HepG2 (cell line): Measurements from ENCODE around the gene C1orf115. TPM values are rescaled to one million over a fixed set of nuclear protein-coding genes. Genes with fewer than 3 reads are reported as not detected.

Experiments
- ARNT ChIP-seq: fragments of 450-650 bp; IDR thresholded peaks from 2 replicates; pipeline ENCODE4 v1.6.1; 2017
- CHCHD3 ChIP-seq: sonication (generic); formaldehyde crosslinking; IDR thresholded peaks from 2 replicates; pipeline ENCODE4 v1.8.0; 2022; ENCODE audit warnings: mild to moderate bottlenecking, missing genetic modification reagents, moderate library complexity
- HHEX ChIP-seq: IDR thresholded peaks from 2 replicates; pipeline ENCODE4 v1.6.1; 2016; ENCODE audit warnings: control low read depth
- KLF15 ChIP-seq: sonication (generic); formaldehyde crosslinking; IDR thresholded peaks from 2 replicates; pipeline ENCODE4 v1.8.1; 2023; ENCODE audit warnings: borderline replicate concordance, mild to moderate bottlenecking, inconsistent platforms, missing genetic modification reagents, mixed read lengths
- MIER3 ChIP-seq: IDR thresholded peaks from 2 replicates; pipeline ENCODE4 v1.6.1; 2016; ENCODE audit warnings: missing compliant biosample characterization, borderline replicate concordance
- NFIC ChIP-seq: IDR thresholded peaks from 2 replicates; pipeline ENCODE4 v1.6.1; 2012; ENCODE audit warnings: mild to moderate bottlenecking, low read length, inconsistent platforms
- SALL1 ChIP-seq: sonication (generic); formaldehyde crosslinking; IDR thresholded peaks from 2 replicates; pipeline ENCODE4 v1.8.0; 2022; ENCODE audit warnings: mild to moderate bottlenecking, missing genetic modification reagents
- SP140L ChIP-seq: sonication (generic); formaldehyde crosslinking; IDR thresholded peaks from 2 replicates; pipeline ENCODE4 v1.4.0; 2020; ENCODE audit warnings: missing genetic modification reagents, borderline replicate concordance
- TAF1 ChIP-seq: sonication (generic); formaldehyde crosslinking; IDR thresholded peaks from 2 replicates; pipeline ENCODE4 v1.4.0; 2020; ENCODE audit warnings: missing genetic modification reagents
- TOE1 ChIP-seq: sonication (generic); formaldehyde crosslinking; IDR thresholded peaks from 2 replicates; pipeline ENCODE4 v1.4.0; 2020; ENCODE audit warnings: mild to moderate bottlenecking, missing genetic modification reagents
- ZNF260 ChIP-seq: sonication (generic); formaldehyde crosslinking; IDR thresholded peaks from 2 replicates; pipeline ENCODE4 v1.4.0; 2020; ENCODE audit warnings: missing genetic modification reagents, low read depth, mild to moderate bottlenecking, borderline replicate concordance
- ZNF549 ChIP-seq: sonication (generic); formaldehyde crosslinking; IDR thresholded peaks from 2 replicates; pipeline ENCODE4 v1.5.0; 2020; ENCODE audit warnings: missing genetic modification reagents
- ZSCAN12 ChIP-seq: sonication (generic); formaldehyde crosslinking; IDR thresholded peaks from 2 replicates; pipeline ENCODE4 v1.9.0; 2021; ENCODE audit warnings: mild to moderate bottlenecking, missing genetic modification reagents
- ZSCAN25 ChIP-seq: sonication (generic); formaldehyde crosslinking; IDR thresholded peaks from 2 replicates; pipeline ENCODE4 v1.8.0; 2022; ENCODE audit warnings: mild to moderate bottlenecking, missing genetic modification reagents
- polyA plus RNA-seq, 8 experiments: library from polyadenylated mRNA; depleted of rRNA in 3 of 8; stranded (reverse) in 7 of 8; unstranded in 1 of 8; fragments of >200 nt; fragmentation: Illumina TruSeq in 4 of 8; extraction: Trizol in 4 of 8; gene quantifications; 2 replicates each; pipeline versions ENCODE4 v1.2.1 to v1.2.3, GENCODE V29; 2011 to 2016; ENCODE audit warnings: low read depth in 4 of 8, missing spikeins in 1 of 8, mixed read lengths in 1 of 8; ENCODE audit not compliant: insufficient read depth in 1 of 8
- total RNA-seq, 5 experiments: library from RNA; depleted of rRNA; stranded (reverse); fragments of >200 nt; fragmentation: Illumina TruSeq; extraction: Trizol; gene quantifications; 2 replicates each; pipeline ENCODE4 v1.2.3, GENCODE V29; 2016; ENCODE audit warnings: low read depth in 1 of 5
- TF ChIP-seq, protein P1 (sequence below), 2 experiments: fragments of 450-650 bp in 1 of 2; sonication (generic) in 1 of 2; formaldehyde crosslinking in 1 of 2; IDR thresholded peaks; 2 replicates each; pipeline versions ENCODE4 v1.6.1 to v1.8.0; 2016 to 2022; ENCODE audit warnings: antibody characterized with exemption in 1 of 2, mild to moderate bottlenecking in 1 of 2, missing genetic modification reagents in 1 of 2
- TF ChIP-seq, protein P2 (sequence below): sonication (generic); formaldehyde crosslinking; IDR thresholded peaks from 2 replicates; pipeline ENCODE4 v1.4.0; 2020; ENCODE audit warnings: mild to moderate bottlenecking, missing genetic modification reagents, borderline replicate concordance
- TF ChIP-seq, protein P3 (sequence below): sonication (generic); formaldehyde crosslinking; IDR thresholded peaks from 2 replicates; pipeline ENCODE4 v1.5.0; 2020; ENCODE audit warnings: mild to moderate bottlenecking, missing genetic modification reagents, borderline replicate concordance

Gene C1orf115
- total and polyA plus RNA-seq, 2 of the 13 experiments (the other 11 are each of a cell fraction or from before 2014, with no cell fraction given), result 25.2 to 85.9 TPM

DNA sequence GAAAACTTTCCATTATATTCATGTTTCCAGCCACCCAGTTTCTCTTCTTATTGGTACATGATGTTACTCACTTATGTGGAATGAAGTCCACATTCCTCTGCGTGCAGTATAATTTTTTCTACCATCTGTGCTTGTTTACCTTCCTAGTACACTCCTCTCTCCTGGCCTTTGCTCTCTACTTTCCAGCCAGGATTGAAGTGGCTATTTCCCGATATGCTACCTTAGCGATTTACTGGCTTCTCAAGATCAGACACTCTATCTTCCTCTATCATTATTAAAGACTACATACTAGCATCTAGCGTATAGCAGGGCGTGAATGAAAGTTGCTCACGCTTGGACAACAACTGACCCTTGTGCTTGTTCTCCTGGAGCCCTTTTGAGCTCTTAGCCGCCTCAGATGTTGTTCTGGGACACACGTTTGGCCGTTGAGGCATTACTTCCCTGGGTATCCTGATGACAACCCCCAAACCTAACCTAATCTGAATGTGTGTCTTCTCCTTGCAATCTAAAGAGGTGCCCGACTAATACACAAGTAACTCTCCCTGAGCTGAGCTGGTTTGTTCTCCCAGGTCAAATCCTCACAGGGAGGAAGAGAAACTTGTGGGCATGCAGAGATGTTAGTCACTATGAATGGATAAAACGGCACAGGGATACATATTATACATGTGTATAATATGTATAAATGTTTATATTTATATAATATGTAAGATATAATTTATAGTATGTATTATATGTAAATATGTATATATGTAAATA lies 44.6 kb downstream of the C1orf115 start (continued):
- TF ChIP-seq, protein P1, sequence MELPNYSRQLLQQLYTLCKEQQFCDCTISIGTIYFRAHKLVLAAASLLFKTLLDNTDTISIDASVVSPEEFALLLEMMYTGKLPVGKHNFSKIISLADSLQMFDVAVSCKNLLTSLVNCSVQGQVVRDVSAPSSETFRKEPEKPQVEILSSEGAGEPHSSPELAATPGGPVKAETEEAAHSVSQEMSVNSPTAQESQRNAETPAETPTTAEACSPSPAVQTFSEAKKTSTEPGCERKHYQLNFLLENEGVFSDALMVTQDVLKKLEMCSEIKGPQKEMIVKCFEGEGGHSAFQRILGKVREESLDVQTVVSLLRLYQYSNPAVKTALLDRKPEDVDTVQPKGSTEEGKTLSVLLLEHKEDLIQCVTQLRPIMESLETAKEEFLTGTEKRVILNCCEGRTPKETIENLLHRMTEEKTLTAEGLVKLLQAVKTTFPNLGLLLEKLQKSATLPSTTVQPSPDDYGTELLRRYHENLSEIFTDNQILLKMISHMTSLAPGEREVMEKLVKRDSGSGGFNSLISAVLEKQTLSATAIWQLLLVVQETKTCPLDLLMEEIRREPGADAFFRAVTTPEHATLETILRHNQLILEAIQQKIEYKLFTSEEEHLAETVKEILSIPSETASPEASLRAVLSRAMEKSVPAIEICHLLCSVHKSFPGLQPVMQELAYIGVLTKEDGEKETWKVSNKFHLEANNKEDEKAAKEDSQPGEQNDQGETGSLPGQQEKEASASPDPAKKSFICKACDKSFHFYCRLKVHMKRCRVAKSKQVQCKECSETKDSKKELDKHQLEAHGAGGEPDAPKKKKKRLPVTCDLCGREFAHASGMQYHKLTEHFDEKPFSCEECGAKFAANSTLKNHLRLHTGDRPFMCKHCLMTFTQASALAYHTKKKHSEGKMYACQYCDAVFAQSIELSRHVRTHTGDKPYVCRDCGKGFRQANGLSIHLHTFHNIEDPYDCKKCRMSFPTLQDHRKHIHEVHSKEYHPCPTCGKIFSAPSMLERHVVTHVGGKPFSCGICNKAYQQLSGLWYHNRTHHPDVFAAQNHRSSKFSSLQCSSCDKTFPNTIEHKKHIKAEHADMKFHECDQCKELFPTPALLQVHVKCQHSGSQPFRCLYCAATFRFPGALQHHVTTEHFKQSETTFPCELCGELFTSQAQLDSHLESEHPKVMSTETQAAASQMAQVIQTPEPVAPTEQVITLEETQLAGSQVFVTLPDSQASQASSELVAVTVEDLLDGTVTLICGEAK (IDR thresholded peaks at IDR 0.05), result no peak
- TF ChIP-seq, protein P1 (CRISPR knock-in tag; IDR thresholded peaks at IDR 0.05), result no peak
- no peak for TF ChIP-seq ZSCAN25 (CRISPR knock-in tag)
- TF ChIP-seq, protein P2, sequence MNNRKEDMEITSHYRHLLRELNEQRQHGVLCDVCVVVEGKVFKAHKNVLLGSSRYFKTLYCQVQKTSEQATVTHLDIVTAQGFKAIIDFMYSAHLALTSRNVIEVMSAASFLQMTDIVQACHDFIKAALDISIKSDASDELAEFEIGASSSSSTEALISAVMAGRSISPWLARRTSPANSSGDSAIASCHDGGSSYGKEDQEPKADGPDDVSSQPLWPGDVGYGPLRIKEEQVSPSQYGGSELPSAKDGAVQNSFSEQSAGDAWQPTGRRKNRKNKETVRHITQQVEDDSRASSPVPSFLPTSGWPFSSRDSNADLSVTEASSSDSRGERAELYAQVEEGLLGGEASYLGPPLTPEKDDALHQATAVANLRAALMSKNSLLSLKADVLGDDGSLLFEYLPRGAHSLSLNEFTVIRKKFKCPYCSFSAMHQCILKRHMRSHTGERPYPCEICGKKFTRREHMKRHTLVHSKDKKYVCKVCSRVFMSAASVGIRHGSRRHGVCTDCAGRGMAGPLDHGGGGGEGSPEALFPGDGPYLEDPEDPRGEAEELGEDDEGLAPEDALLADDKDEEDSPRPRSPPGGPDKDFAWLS (CRISPR knock-in tag), result no peak
- TF ChIP-seq CHCHD3 (CRISPR knock-in tag), result no peak
- no peak for TF ChIP-seq ZNF260 (CRISPR knock-in tag)
- TF ChIP-seq MIER3 (CRISPR knock-in tag), result 0 out of 2 replicates have a peak, but pooled peaks have one; percentile 23
- TF ChIP-seq ARNT, result no peak
- 0 out of 2 replicates have a peak, but pooled peaks have one; percentile 58 for TF ChIP-seq SP140L (CRISPR knock-in tag)
- TF ChIP-seq ZNF549 (CRISPR knock-in tag), result no peak
- TF ChIP-seq KLF15 (CRISPR knock-in tag), result no peak
- TF ChIP-seq ZSCAN12 (CRISPR knock-in tag), result no peak
- TF ChIP-seq HHEX (CRISPR knock-in tag), result no peak
- TF ChIP-seq TAF1 (CRISPR knock-in tag), result no peak
- no peak for TF ChIP-seq NFIC
- TF ChIP-seq, protein P3, sequence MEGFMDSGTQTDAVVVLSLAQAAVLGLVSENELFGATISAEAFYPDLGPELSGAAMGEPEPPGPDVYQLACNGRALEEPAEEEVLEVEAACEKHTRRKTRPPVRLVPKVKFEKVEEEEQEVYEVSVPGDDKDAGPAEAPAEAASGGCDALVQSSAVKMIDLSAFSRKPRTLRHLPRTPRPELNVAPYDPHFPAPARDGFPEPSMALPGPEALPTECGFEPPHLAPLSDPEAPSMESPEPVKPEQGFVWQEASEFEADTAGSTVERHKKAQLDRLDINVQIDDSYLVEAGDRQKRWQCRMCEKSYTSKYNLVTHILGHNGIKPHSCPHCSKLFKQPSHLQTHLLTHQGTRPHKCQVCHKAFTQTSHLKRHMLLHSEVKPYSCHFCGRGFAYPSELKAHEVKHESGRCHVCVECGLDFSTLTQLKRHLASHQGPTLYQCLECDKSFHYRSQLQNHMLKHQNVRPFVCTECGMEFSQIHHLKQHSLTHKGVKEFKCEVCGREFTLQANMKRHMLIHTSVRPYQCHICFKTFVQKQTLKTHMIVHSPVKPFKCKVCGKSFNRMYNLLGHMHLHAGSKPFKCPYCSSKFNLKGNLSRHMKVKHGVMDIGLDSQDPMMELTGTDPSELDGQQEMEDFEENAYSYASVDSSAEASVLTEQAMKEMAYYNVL (CRISPR knock-in tag), result peak; percentile 51; the same call in 1 of the 2 replicates
- TF ChIP-seq SALL1 (CRISPR knock-in tag), result peak; percentile 52
- TF ChIP-seq TOE1, result no peak
